H9 (cell line): ENCODE data around the gene COMMD10. TPM values are rescaled to one million over a fixed set of nuclear protein-coding genes. Genes with fewer than 3 reads are reported as not detected.

Experiments used
- DNase-seq: peaks from one replicate; pipeline ENCODE4 v3.0.0-alpha.2; 2017
- H2AFZ ChIP-seq: one replicate; pipeline ENCODE4 v1.6.1; 2013; ENCODE audit warnings: mild to moderate bottlenecking, low read length, control low read depth, moderate library complexity
- H2AK5ac ChIP-seq: 2 replicates; pipeline ENCODE4 v1.6.1; 2013; ENCODE audit warnings: low read length, control low read depth, mixed read lengths; ENCODE audit not compliant: insufficient read length
- H2BK120ac ChIP-seq: one replicate; pipeline ENCODE4 v1.6.1; 2013; ENCODE audit warnings: low read depth, mild to moderate bottlenecking, low read length, control low read depth, inconsistent platforms; ENCODE audit not compliant: poor library complexity, severe bottlenecking
- H2BK12ac ChIP-seq: 2 replicates; pipeline ENCODE4 v1.6.1; 2013; ENCODE audit warnings: low read length, control low read depth, mixed read lengths, low read depth; ENCODE audit not compliant: insufficient read length
- H2BK15ac ChIP-seq: 2 replicates; pipeline ENCODE4 v1.6.1; 2013; ENCODE audit warnings: low read depth, low read length, control low read depth
- H2BK20ac ChIP-seq: one replicate; pipeline ENCODE4 v1.6.1; 2013; ENCODE audit warnings: low read depth, mild to moderate bottlenecking, low read length, control low read depth, inconsistent platforms; ENCODE audit not compliant: poor library complexity, severe bottlenecking
- H2BK5ac ChIP-seq: 2 replicates; pipeline ENCODE4 v1.6.1; 2013; ENCODE audit warnings: low read length, control low read depth, mixed read lengths; ENCODE audit not compliant: insufficient read length
- H3K14ac ChIP-seq: 2 replicates; pipeline ENCODE4 v1.6.1; 2013; ENCODE audit warnings: low read length, control low read depth; ENCODE audit not compliant: insufficient read depth
- H3K18ac ChIP-seq: 2 replicates; pipeline ENCODE4 v1.6.1; 2013; ENCODE audit warnings: low read depth, mild to moderate bottlenecking, mixed read lengths, low read length, control low read depth; ENCODE audit not compliant: insufficient read length
- H3K23ac ChIP-seq: 2 replicates; pipeline ENCODE4 v1.6.1; 2013; ENCODE audit warnings: low read length, control low read depth, mixed read lengths, low read depth; ENCODE audit not compliant: insufficient read length
- H3K23me2 ChIP-seq: 2 replicates; pipeline ENCODE4 v1.6.1; 2013; ENCODE audit warnings: low read depth, mild to moderate bottlenecking, mixed read lengths, low read length, control low read depth; ENCODE audit not compliant: insufficient read length, poor library complexity, severe bottlenecking
- H3K27ac ChIP-seq: 2 replicates; pipeline ENCODE4 v1.5.1; 2013; ENCODE audit warnings: low read length, control low read depth, mixed read lengths, low read depth; ENCODE audit not compliant: insufficient read length
- H3K27me3 ChIP-seq: 2 replicates; pipeline ENCODE4 v1.6.1; 2013; ENCODE audit warnings: low read length, control low read depth, inconsistent platforms; ENCODE audit not compliant: insufficient read depth
- H3K4ac ChIP-seq: 2 replicates; pipeline ENCODE4 v1.6.1; 2013; ENCODE audit warnings: low read depth, mild to moderate bottlenecking, control low read depth, inconsistent platforms, low read length, moderate library complexity
- H3K4me1 ChIP-seq: 2 replicates; pipeline ENCODE4 v1.6.1; 2013; ENCODE audit warnings: low read length, control low read depth, inconsistent platforms; ENCODE audit not compliant: insufficient read depth
- H3K4me2 ChIP-seq: 2 replicates; pipeline ENCODE4 v1.6.1; 2013; ENCODE audit warnings: low read length, control low read depth, mixed read lengths; ENCODE audit not compliant: insufficient read length, insufficient read depth
- H3K56ac ChIP-seq: 2 replicates; pipeline ENCODE4 v1.6.1; 2013; ENCODE audit warnings: low read depth, mild to moderate bottlenecking, mixed read lengths, low read length, control low read depth; ENCODE audit not compliant: insufficient read length
- H3K79me1 ChIP-seq: 2 replicates; pipeline ENCODE4 v1.6.1; 2013; ENCODE audit warnings: low read depth, mild to moderate bottlenecking, moderate library complexity, low read length, control low read depth, inconsistent platforms; ENCODE audit not compliant: insufficient read depth, poor library complexity, severe bottlenecking
- H3K79me2 ChIP-seq: 2 replicates; pipeline ENCODE4 v1.6.1; 2013; ENCODE audit warnings: low read length, control low read depth, inconsistent platforms; ENCODE audit not compliant: insufficient read depth
- H3K9ac ChIP-seq: 2 replicates; pipeline ENCODE4 v1.6.1; 2013; ENCODE audit warnings: low read length, control low read depth, mixed read lengths; ENCODE audit not compliant: insufficient read length; ENCODE audit errors: extremely low read depth
- H3K9me3 ChIP-seq: one replicate; pipeline ENCODE4 v1.6.1; 2013; ENCODE audit warnings: low read depth, low read length, inconsistent platforms; ENCODE audit not compliant: control insufficient read depth
- H3T11ph ChIP-seq: one replicate; pipeline ENCODE4 v1.6.1; 2013; ENCODE audit warnings: mild to moderate bottlenecking, low read length, control low read depth, inconsistent platforms
- H4K20me1 ChIP-seq: one replicate; pipeline ENCODE4 v1.6.1; 2013; ENCODE audit not compliant: control insufficient read depth, insufficient read length, insufficient read depth
- H4K5ac ChIP-seq: 2 replicates; pipeline ENCODE4 v1.6.1; 2013; ENCODE audit warnings: low read depth, mild to moderate bottlenecking, mixed read lengths, low read length, control low read depth; ENCODE audit not compliant: insufficient read length
- H4K8ac ChIP-seq: replicated peaks from 2 replicates; pipeline ENCODE4 v1.6.1; 2013; ENCODE audit warnings: low read length, control low read depth, mixed read lengths, low read depth; ENCODE audit not compliant: insufficient read length
- H4K91ac ChIP-seq: 2 replicates; pipeline ENCODE4 v1.6.1; 2013; ENCODE audit warnings: low read depth, mild to moderate bottlenecking, moderate library complexity, mixed read lengths, low read length, control low read depth; ENCODE audit not compliant: insufficient read length
- H3K27ac Mint-ChIP-seq, 3 experiments: 2 replicates in 2 of 3; 3 replicates in 1 of 3; pipeline ENCODE4 v1.8.0; 2020 to 2021; ENCODE audit warnings: mixed read lengths in 3 of 3, mild to moderate bottlenecking in 1 of 3, moderate library complexity in 1 of 3
- H3K27me3 Mint-ChIP-seq: 2 replicates; pipeline ENCODE4 v1.8.0; 2021; ENCODE audit warnings: low read depth, mild to moderate bottlenecking, moderate library complexity, mixed read lengths
- H3K36me3 Mint-ChIP-seq, 3 experiments: 2 replicates in 2 of 3; 3 replicates in 1 of 3; pipeline ENCODE4 v1.8.0; 2020 to 2021; ENCODE audit warnings: low read depth in 3 of 3, mixed read lengths in 3 of 3; ENCODE audit not compliant: insufficient read depth in 1 of 3
- H3K4me1 Mint-ChIP-seq, 2 experiments: 2 replicates each; pipeline ENCODE4 v1.8.0; 2020; ENCODE audit warnings: mixed read lengths in 2 of 2
- H3K4me3 Mint-ChIP-seq, 2 experiments: 2 replicates in 1 of 2; 3 replicates in 1 of 2; pipeline ENCODE4 v1.8.0; 2020 to 2021; ENCODE audit warnings: mild to moderate bottlenecking in 2 of 2, mixed read lengths in 2 of 2, moderate library complexity in 1 of 2
- H3K9me3 Mint-ChIP-seq, 2 experiments: 2 replicates in 1 of 2; 3 replicates in 1 of 2; pipeline ENCODE4 v1.8.0; 2020; ENCODE audit warnings: mild to moderate bottlenecking in 2 of 2, mixed read lengths in 2 of 2, moderate library complexity in 1 of 2
- CTCF ChIP-seq: fragments of 200-600 bp; sonication (generic); conservative IDR thresholded peaks from 3 replicates; pipeline ENCODE4 v1.8.0; 2021; ENCODE audit warnings: antibody characterized with exemption, mild to moderate bottlenecking
- WGBS: extraction: QIAGEN DNeasy Blood & Tissue Kit; methylation state at CpG from one replicate; pipeline ENCODE4 v1.1.7; 2013; ENCODE audit warnings: missing lambda C conversion rate, low lambda C conversion rate, mixed read lengths; ENCODE audit not compliant: insufficient read length; ENCODE audit errors: extremely low coverage; 5-methylcytosine and 5-hydroxymethylcytosine counted together
- total RNA-seq: library from RNA; stranded (reverse); gene quantifications from 2 replicates; pipeline ENCODE4 v1.2.1, GENCODE V29; 2021

The COMMD10 gene
- total RNA-seq, 1 experiment from 2014 or later = 33.9 TPM

- Histone ChIP-seq H4K20me1 (no peaks in the 10 kb centered on the region), H2AFZ (no peak overlapping the region), H3K4me1 (no peaks in the 10 kb centered on the region), H4K91ac (no peak overlapping the region), H3K79me2 (peaks cover 2% of the 10 kb centered on the region; the same call in 1 of the 2 replicates), H3K27me3 (no peaks in the 10 kb centered on the region), H3K14ac (no peak overlapping the region), H3K79me1 (no peaks in the 10 kb centered on the region), H3K56ac (no peak overlapping the region), H3K23me2 (no peaks in the 10 kb centered on the region), H3K27ac (no peak overlapping the region), H3K9me3 (no peaks in the 10 kb centered on the region), H3K4me2 (no peak overlapping the region), H2AK5ac (no peak overlapping the region), H3K18ac (no peak overlapping the region), H4K8ac (no peak overlapping the region), H2BK12ac (no peak overlapping the region), H2BK15ac (no peak overlapping the region), H3K23ac (no peak overlapping the region), H4K5ac (no peak overlapping the region), H2BK20ac (no peak overlapping the region), H2BK120ac (no peak overlapping the region), H2BK5ac (no peak overlapping the region), H3T11ph (no peak overlapping the region), H3K4ac (no peak overlapping the region), H3K9ac (no peak overlapping the region)
- WGBS = no CpG with 5 or more reads among the region's 1 CpG
- no peak for DNase-seq
- Mint-ChIP-seq H3K4me3 (no peak overlapping the region), H3K27ac (no peak overlapping the region), H3K27me3 (no peaks in the 10 kb centered on the region), H3K36me3 (peaks cover 4 to 15% (median 7%) of the 10 kb centered on the region in 3 experiments), H3K4me1 (no peaks in the 10 kb centered on the region), H3K9me3 (peaks cover 8 to 9% of the 10 kb centered on the region in 2 experiments; a peak in 3 of 5 replicates)
- TF ChIP-seq CTCF = no peak
Observed at GRCh38 chr5:116174111-116174510, 89.3 kb downstream of the COMMD10 start.
